Measurements from ENCODE around the gene KIF3A.

The KIF3A gene

GRCh38 chr5:132753135-132753987 lies 16.0 kb upstream of the KIF3A start:
- DNase-seq, result no peak

- no peak for DNase-seq
These were observed 15.3 kb upstream of the KIF3A start for GRCh38 chr5:132752581-132753125.

- no peak for DNase-seq
These were observed 14.7 kb upstream of the KIF3A start for GRCh38 chr5:132751971-132752580.

- peak in 1 of 2 donors; percentile 25 for DNase-seq
These were observed 14.1 kb upstream of the KIF3A start for GRCh38 chr5:132751444-132751843.

GRCh38 chr5:132750471-132751230 lies 13.3 kb upstream of the KIF3A start:
- no peak for DNase-seq

GRCh38 chr5:132749506-132749905 lies 12.2 kb upstream of the KIF3A start:
- no peak for DNase-seq

GRCh38 chr5:132748522-132749000 lies 11.2 kb upstream of the KIF3A start:
- DNase-seq, result no peak

- peak; percentile 34 to 58 for DNase-seq
These were observed 10.5 kb upstream of the KIF3A start for GRCh38 chr5:132747616-132748440.

GRCh38 chr5:132746954-132747615 lies 9.7 kb upstream of the KIF3A start, which contains the start of gene CCNI2:
Gene CCNI2 (plus strand): TSS chr5:132747426. CDS start chr5:132747496, 70 bp downstream.
- peak; percentile 53 to 72 for DNase-seq

- no peak for DNase-seq
These were observed 9.2 kb upstream of the KIF3A start for GRCh38 chr5:132746592-132746953.

GRCh38 chr5:132744659-132745058 lies 7.3 kb upstream of the KIF3A start:
- DNase-seq, result no peak

- DNase-seq, result no peak
These were observed 5.3 kb upstream of the KIF3A start for GRCh38 chr5:132742626-132743025.

- DNase-seq, result no peak
These were observed 4.8 kb upstream of the KIF3A start for GRCh38 chr5:132742158-132742557.

GRCh38 chr5:132739232-132739631 lies 1.9 kb upstream of the KIF3A start:
- no peak for DNase-seq

GRCh38 chr5:132737982-132738681 lies 786 bp upstream of the KIF3A start:
- no peak for DNase-seq

GRCh38 chr5:132734687-132735086 lies 2.7 kb downstream of the KIF3A start:
- DNase-seq, result no peak

GRCh38 chr5:132733499-132734148 lies 3.7 kb downstream of the KIF3A start:
- DNase-seq, result no peak

GRCh38 chr5:132729896-132730295 lies 7.5 kb downstream of the KIF3A start:
- no peak for DNase-seq

GRCh38 chr5:132725745-132726144 lies 11.6 kb downstream of the KIF3A start:
- no peak for DNase-seq

- DNase-seq, result no peak
These were observed 18.6 kb downstream of the KIF3A start for GRCh38 chr5:132718544-132719312.

All from CD4-positive, alpha-beta T cell treated with Interleukin-4 for 1 hour (primary cell).